ENCODE measurements around the gene FAM163B. TPM values are rescaled to one million over a fixed set of nuclear protein-coding genes. Genes with fewer than 3 reads are reported as not detected.

The FAM163B gene
- total and polyA plus RNA-seq, 2 donors (not counting 1 experiment from before 2014, with no cell fraction given), result not detected

- no peaks in the 10 kb centered on the region for H3K9me3 ChIP-seq (ENCODE audit: control extremely low read depth in 1 of 3, control insufficient read depth in 2 of 3, insufficient read depth in 1 of 3, low read length in 2 of 3)
- DNase-seq (no peak), ATAC-seq (ENCODE audit: low read depth) (no peak)
- H3K79me2 ChIP-seq (ENCODE audit: control insufficient read depth, insufficient read depth, low read length), result no peaks in the 10 kb centered on the region
- no peaks in the 10 kb centered on the region for H4K20me1 ChIP-seq (ENCODE audit: control insufficient read depth, insufficient read depth, low read length, poor library complexity, severe bottlenecking)
- Mint-ChIP-seq H3K9me3 (ENCODE audit: insufficient read depth) (no peaks in the 10 kb centered on the region), H3K27ac (no peak overlapping the region), H3K4me3 (no peak overlapping the region), H3K27me3 (peaks cover 17% of the 10 kb centered on the region), H3K4me1 (no peaks in the 10 kb centered on the region)
- H3K4me3 ChIP-seq (ENCODE audit: control extremely low read depth in 1 of 5, extremely low read depth in 1 of 5, insufficient read depth in 1 of 5, low read depth in 2 of 5, low read length in 4 of 5), result no peak overlapping the region
- TF ChIP-seq, protein P1, sequence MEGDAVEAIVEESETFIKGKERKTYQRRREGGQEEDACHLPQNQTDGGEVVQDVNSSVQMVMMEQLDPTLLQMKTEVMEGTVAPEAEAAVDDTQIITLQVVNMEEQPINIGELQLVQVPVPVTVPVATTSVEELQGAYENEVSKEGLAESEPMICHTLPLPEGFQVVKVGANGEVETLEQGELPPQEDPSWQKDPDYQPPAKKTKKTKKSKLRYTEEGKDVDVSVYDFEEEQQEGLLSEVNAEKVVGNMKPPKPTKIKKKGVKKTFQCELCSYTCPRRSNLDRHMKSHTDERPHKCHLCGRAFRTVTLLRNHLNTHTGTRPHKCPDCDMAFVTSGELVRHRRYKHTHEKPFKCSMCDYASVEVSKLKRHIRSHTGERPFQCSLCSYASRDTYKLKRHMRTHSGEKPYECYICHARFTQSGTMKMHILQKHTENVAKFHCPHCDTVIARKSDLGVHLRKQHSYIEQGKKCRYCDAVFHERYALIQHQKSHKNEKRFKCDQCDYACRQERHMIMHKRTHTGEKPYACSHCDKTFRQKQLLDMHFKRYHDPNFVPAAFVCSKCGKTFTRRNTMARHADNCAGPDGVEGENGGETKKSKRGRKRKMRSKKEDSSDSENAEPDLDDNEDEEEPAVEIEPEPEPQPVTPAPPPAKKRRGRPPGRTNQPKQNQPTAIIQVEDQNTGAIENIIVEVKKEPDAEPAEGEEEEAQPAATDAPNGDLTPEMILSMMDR (IDR thresholded peaks at IDR 0.05), result no peak
- TF ChIP-seq EZH2 (IDR thresholded peaks at IDR 0.05; ENCODE audit: borderline replicate concordance, insufficient read depth, low read depth, low read length, poor library complexity, severe bottlenecking), result no peak
- no peak overlapping the region for H3K4me2 ChIP-seq (replicated peaks; ENCODE audit: low read depth, low read length, poor library complexity, severe bottlenecking)
- H3K36me3 ChIP-seq (replicated peaks in 1 of 2; ENCODE audit: control extremely low read depth in 1 of 2, control insufficient read depth in 1 of 2, extremely low read depth in 1 of 2, insufficient read depth in 2 of 2, low read length in 1 of 2), result no peaks in the 10 kb centered on the region
- intact Hi-C loops (cut with micrococcal nuclease), result no loop called here
- no peaks in the 10 kb centered on the region for H3K4me1 ChIP-seq (ENCODE audit: control insufficient read depth in 2 of 2, insufficient read depth in 2 of 2, low read length in 2 of 2)
- 59% methylated on average over 7 of the region's 8 CpGs for WGBS (ENCODE audit: insufficient coverage)
- H3K9ac ChIP-seq (ENCODE audit: low read length), result no peak overlapping the region
- ChIA-PET CTCF (no interaction called here), POLR2A (no interaction called here)
- H2AFZ ChIP-seq (ENCODE audit: insufficient read depth, low read depth, low read length, poor library complexity, severe bottlenecking), result no peak overlapping the region
- H3K27ac ChIP-seq (ENCODE audit: low read length in 2 of 2), result no peak overlapping the region
- H3K27me3 ChIP-seq (replicated peaks in 1 of 4; ENCODE audit: control extremely low read depth in 1 of 4, control insufficient read depth in 3 of 4, insufficient read depth in 4 of 4, low read length in 3 of 4), result peaks cover 0 to 8% (median 0%) of the 10 kb centered on the region in 4 experiments
These were observed 24.5 kb upstream of the FAM163B start for GRCh38 chr9:133633681-133634080.

- Histone ChIP-seq H3K4me3 (ENCODE audit: control extremely low read depth in 1 of 5, extremely low read depth in 1 of 5, insufficient read depth in 1 of 5, low read depth in 2 of 5, low read length in 4 of 5) (no peak overlapping the region), H3K27me3 (replicated peaks in 1 of 4; ENCODE audit: control extremely low read depth in 1 of 4, control insufficient read depth in 3 of 4, insufficient read depth in 4 of 4, low read length in 3 of 4) (peaks cover 0 to 8% (median 0%) of the 10 kb centered on the region in 4 experiments), H3K4me1 (ENCODE audit: control insufficient read depth in 2 of 2, insufficient read depth in 2 of 2, low read length in 2 of 2) (no peaks in the 10 kb centered on the region), H3K4me2 (replicated peaks; ENCODE audit: low read depth, low read length, poor library complexity, severe bottlenecking) (no peak overlapping the region), H3K9ac (ENCODE audit: low read length) (no peak overlapping the region), H3K36me3 (replicated peaks in 1 of 2; ENCODE audit: control extremely low read depth in 1 of 2, control insufficient read depth in 1 of 2, extremely low read depth in 1 of 2, insufficient read depth in 2 of 2, low read length in 1 of 2) (no peaks in the 10 kb centered on the region), H4K20me1 (ENCODE audit: control insufficient read depth, insufficient read depth, low read length, poor library complexity, severe bottlenecking) (no peaks in the 10 kb centered on the region), H3K79me2 (ENCODE audit: control insufficient read depth, insufficient read depth, low read length) (no peaks in the 10 kb centered on the region), H2AFZ (ENCODE audit: insufficient read depth, low read depth, low read length, poor library complexity, severe bottlenecking) (no peak overlapping the region), H3K9me3 (ENCODE audit: control extremely low read depth in 1 of 3, control insufficient read depth in 2 of 3, insufficient read depth in 1 of 3, low read length in 2 of 3) (no peaks in the 10 kb centered on the region), H3K27ac (ENCODE audit: low read length in 2 of 2) (no peak overlapping the region)
- intact Hi-C loops (cut with micrococcal nuclease), result no loop called here
- WGBS (ENCODE audit: insufficient coverage), result 75% methylated on average over 20 of the region's 27 CpGs
- H3K27ac Mint-ChIP-seq, result no peak overlapping the region
- H3K4me3 Mint-ChIP-seq, result no peak overlapping the region
- no peak for DNase-seq
- ATAC-seq (ENCODE audit: low read depth), result no peak
- TF ChIP-seq, protein P1 (IDR thresholded peaks at IDR 0.05), result no peak
- TF ChIP-seq EZH2 (IDR thresholded peaks at IDR 0.05; ENCODE audit: borderline replicate concordance, insufficient read depth, low read depth, low read length, poor library complexity, severe bottlenecking), result no peak
- ChIA-PET CTCF (no interaction called here), POLR2A (no interaction called here)
- no peaks in the 10 kb centered on the region for H3K4me1 Mint-ChIP-seq
- peaks cover 18% of the 10 kb centered on the region for H3K27me3 Mint-ChIP-seq
- H3K9me3 Mint-ChIP-seq (ENCODE audit: insufficient read depth), result no peaks in the 10 kb centered on the region
These were observed 23.9 kb upstream of the FAM163B start for GRCh38 chr9:133632806-133633680.
